HG02852 (cell line): ENCODE measurements around the gene SHANK1.
"Not testable (repeated sequence)": the region's sequence is repeated elsewhere in the genome, so short reads cannot be mapped to it uniquely, and the experiment has no call there.

Experiments used
- ATAC-seq: cut with Tn5 transposase; IDR thresholded peaks from one replicate; pipeline ENCODE4 v1.9.1; 2021; ENCODE audit warnings: mild to moderate bottlenecking, moderate library complexity; ENCODE audit not compliant: unreplicated experiment

Gene SHANK1

DNA sequence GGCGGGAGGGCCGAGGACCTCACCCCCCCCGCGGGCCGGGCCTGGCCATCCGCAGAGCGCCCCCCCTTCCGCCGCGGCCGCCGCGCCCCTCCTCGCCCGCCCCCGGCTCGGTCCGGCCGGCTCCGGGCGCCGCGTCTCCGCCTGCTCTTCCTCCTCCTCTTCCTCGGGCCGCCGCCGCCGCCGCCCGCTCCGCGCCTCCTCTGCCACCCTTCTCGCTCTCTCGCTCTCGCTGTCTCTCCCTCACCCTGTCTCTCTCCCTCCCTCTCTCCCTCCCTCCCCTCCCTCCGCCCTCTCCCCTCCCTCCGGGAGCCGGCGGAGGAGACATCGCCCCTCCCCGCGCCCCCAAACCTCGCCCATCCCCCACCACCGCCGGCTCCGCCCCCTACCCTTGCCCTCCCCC is at the start of gene SHANK1:
SHANK1 (minus strand) TSS at position 237 of the 400 bp plus-strand sequence. CDS start 2,883 bp downstream, outside the sequence.
- no peak for ATAC-seq

DNA sequence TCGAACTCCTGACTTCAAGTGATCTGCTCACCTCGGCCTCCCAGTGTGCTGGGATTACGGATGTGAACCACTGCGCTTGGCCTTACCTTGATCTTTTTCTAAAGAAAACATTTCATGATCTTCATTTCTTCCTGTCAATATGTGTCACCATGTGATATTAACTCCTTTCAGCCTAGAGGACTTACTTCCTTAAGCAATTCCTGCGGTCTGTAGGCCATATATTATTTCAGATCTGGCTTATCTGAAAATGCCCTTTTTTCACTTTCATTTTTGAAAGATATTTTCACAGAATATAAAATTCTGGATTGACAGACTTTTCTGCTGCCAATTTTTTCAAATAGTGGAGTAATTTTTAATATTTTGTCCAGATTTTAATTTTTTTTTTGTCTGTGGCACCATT is 48.7 kb upstream of the SHANK1 start:
- no peak for ATAC-seq

DNA sequence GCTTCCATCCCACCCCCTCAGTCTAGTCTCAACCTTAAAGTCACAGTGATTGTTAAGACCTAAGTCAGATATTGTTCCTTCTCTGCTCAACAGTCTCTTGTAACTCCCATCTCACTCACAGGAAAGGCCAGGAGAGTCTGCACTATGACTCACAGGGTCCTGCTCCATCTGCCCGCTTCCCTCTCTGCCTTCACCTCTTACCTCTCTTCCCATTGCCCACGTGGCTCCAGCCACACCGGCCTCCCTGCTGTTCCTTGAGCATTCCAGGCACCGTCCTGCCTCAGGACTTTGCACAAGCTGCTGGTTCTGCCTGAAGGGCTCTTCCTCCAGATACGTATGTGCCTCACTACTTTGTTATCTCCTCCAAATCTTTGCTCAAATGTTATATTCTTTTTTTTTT is 47.7 kb upstream of the SHANK1 start:
- ATAC-seq: not testable (repeated sequence)

DNA sequence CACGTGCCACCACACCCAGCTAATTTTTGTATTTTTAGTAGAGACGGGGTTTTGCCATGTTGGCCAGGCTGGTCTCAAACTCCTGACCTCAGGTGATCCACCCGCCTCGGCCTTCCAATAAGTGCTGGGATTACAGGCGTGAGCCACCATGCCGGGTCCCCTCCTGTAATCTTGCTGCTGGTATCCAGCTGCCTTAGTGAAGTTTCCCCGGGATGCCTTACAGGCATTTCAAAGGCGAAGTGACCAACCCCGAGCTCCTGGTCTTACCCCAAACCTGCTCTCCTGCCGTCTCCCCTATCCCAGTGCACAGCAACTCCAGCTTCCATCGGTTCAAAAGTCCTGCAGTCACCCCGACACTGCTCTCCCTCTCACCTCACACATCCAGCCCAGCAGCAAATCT is 47.1 kb upstream of the SHANK1 start:
- ATAC-seq: not testable (repeated sequence)

- no peak for ATAC-seq
These were observed 44.8 kb upstream of the SHANK1 start for GRCh38 chr19:50764409-50764808.

- not testable (repeated sequence) for ATAC-seq
These were observed 43.9 kb upstream of the SHANK1 start for GRCh38 chr19:50763521-50763920.

GRCh38 chr19:50761501-50761900 is 41.9 kb upstream of the SHANK1 start:
- ATAC-seq: not testable (repeated sequence)

DNA sequence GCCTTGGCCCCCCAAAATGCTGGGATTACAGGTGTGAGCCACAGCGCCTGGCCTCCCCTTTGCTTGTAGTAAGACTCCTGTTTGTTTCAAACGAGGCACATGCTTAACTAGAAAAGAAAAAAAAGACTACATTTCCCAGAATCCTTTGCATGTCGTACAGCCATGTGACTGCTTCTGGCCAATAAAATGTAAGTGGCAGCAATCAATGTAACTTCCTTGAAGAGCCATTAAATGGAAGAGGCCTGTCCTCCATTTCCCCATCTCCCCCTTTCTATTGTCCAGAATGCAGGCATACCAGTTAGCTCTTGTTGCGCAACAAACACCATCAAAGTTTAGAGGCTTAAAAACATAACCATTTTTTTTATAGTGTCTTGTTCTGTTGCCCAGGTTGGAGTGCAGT is 40.3 kb upstream of the SHANK1 start:
- ATAC-seq: no peak

DNA sequence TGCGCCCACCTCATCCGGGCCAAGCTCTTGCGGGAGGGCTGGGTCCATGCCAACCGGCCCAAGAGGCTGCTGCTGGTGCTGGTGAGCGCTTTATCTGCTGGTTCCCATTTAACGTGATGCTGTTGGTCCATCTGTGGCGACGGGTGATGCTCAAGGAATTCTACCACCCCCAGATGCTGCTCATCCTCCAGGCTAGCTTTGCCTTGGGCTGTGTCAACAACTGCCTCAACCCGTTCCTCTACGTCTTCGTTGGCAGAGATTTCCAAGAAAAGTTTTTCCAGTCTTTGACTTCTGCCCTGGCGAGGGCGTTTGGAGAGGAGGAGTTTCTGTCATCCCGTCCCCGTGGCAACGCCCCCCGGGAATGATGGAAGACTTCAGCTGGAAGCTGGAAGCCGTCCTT is 39.5 kb upstream of the SHANK1 start:
- not testable (repeated sequence) for ATAC-seq

DNA sequence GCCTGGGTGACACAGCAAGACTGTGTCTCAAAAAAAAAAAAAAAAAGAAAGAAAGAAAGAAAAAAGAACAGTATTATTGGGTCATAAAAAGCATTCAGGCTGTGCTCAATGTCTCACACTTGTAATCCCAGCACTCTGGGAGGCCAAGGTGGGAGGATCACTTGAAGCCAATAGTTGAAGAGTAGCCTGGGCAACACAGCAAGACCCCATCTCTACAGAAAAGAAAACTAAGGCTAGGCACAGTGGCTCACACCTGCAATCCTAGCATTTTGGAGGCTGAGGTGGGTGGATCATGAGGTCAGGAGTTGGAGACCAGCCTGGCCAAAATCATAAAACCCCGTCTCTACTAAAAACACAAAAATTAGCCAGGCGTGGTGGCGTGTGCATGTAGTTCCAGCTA is 38.0 kb upstream of the SHANK1 start:
- not testable (repeated sequence) for ATAC-seq

- not testable (repeated sequence) for ATAC-seq
These were observed 36.6 kb upstream of the SHANK1 start for GRCh38 chr19:50756244-50756643.

- ATAC-seq: no peak
These were observed 34.3 kb upstream of the SHANK1 start for GRCh38 chr19:50753879-50754278.

DNA sequence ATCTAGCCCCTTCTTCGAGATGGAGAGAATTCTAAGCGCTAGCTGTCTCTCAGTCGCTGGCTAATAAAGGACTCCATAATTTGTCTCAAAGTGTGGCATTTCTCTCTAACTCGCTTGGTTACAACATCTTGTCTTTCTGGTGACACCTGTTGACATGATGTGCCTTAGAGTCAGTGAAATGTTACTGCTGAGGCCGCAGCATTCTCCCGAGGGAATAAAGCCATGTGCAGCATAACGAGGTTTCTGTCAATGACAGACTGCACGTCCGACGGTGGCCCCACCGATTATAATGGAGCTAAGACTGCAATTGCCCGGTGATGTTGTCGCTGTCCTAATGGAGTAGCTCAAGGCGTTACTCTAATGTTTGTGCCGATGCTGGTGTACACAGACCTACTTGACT is 30.4 kb upstream of the SHANK1 start:
- no peak for ATAC-seq

DNA sequence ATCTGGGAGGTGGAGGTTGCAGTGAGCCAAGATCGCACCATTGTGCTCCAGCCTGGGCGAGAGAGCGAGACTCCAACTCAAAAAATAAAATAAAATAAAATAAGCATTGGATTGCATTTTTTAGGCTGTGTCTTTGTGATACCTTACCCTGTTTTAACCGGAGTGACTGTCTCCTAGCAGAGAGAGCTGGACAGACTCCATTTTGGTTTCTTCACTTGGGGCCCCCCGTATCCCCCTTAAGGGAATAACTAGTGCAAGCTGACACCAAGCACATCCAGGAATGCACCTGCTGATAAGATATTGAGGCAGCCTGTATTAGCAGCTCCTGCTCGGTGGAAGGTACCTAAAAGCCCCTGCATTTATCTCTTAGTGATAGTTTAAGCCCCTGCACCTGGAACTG is 29.9 kb upstream of the SHANK1 start:
- ATAC-seq: no peak

GRCh38 chr19:50747141-50747540 is 27.5 kb upstream of the SHANK1 start:
- not testable (repeated sequence) for ATAC-seq

DNA sequence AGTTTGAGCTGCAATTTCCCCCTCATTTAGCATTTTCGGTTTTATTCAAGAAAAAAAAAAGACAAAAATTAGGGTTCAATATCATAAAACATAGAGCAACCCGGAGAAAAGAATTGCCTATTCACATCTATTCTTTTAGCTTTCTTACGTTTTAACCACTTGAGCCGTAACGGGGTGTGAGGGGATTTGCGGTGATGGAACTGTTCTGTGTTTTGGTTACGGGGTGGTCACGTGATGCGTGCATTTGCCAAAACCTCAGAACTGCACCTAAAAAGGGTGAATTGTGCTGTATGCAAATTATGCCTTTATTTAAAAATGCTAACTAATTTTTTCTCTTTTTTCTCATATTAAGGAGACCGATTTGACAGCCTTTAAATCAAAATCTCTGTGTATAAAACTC is 25.6 kb upstream of the SHANK1 start:
- ATAC-seq: no peak

- no peak for ATAC-seq
These were observed 23.9 kb upstream of the SHANK1 start for GRCh38 chr19:50743537-50743936.

DNA sequence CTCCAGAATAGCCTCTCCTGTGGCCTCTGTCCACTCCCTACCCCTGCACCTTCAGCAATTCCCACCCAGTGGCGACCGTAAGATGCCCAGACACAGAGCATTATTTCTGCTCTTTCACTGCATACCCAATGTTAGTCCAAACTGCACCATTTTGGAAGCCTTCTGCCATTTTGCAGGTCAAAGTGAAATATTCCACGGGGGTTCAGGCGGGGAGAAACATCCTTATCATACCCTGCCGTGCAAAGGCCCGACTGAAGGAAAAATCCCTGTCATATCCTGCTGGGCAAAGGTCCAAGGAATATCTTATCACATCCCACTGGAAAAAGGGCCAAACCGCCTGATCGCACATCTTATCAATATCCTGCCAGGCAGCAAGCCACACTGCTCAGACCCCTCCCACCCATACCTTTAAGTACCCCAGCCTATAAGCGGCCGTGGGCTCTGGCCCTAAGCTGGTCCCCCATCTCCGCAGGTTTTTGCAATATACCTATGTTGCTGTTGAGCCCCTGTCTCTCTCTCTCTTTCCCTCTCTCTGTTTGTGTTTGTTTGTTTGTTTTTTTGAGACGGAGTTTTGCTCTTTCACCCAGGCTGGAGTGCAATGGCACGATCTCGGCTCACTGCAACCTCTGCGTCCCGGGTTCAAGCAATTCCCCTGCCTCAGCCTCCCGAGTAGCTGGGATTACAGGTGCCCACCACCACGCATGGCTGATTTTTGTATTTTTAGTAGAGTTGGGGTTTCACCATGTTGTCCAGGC is 21.8 kb upstream of the SHANK1 start:
- ATAC-seq: no peak

DNA sequence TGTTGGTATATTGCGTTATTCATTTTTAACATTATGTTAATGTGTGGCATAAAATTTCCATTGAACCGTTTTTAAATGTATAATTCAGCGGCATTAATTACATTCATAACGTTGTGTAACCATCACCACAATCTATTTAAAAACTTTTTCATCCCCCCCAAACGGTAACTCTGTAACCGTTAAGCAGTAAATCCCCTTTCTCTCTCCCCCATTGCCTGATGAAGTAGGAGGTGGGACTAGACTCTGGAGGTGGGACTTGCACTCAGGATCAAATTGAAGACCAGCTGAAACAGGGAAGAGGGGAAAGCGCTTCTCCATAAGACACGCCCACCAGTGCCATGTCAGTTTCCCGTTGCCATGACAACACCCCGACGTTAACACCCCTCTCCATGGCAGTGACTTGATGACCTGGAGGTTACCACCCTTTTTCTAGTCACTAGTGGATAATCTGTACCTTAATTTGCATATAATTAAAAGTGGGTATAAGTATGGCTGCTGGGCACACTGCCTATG is 20.4 kb upstream of the SHANK1 start:
- ATAC-seq: no peak

DNA sequence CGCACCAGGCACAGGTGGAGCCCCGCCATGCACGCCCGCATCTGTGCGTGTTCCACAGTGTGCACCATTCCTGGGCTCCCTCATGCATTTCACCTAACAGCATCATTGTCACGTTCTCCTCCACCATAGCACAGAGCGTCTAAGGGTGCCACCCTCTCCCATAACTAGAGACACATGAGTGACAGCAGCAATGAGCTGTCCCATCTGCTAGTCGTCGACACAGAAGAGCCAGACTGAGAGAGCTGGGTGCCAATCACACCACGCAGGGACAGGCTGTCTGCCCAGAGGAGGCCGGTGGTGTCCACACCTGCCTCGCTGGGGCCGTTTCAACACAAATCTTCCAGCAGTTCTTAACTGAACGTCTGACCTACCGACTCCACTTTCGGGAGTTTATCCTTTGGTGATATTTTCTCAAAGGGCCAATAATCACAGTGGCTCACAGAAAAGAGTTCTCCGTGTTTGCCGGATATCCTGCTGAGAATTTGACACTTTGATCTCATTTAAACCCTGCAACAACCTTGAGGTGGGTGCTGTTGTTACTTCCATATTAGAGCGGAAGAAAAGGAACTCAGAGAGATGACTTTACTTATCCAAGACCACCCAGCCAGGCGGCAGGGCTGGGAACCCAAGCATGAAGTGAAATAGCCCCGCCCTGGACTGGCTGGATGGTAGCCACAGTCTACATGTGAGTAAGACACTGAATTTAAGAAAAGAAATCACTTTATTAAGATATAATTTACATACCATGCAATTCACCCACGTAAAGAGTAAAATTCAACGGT is 19.7 kb upstream of the SHANK1 start:
- ATAC-seq: no peak

DNA sequence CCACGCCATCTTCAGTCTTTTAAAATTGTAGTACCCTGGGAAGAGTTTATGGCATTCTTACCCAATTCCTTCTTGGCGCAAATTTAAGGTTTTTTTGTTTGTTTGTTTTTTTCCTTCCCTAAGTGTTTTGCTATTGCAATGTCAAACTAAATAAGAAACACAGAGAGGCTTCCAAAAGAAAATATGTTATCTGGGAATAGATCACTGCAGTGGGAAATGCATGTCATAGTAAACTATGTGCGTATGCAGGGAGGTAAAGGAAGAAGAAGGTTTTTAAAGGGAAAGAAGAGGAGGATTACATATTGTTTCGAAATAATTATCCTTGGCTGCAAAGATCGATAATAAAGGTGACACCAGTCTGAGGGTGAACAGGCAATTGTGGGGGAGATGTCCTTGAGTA is 16.7 kb upstream of the SHANK1 start:
- no peak for ATAC-seq

- ATAC-seq: no peak
These were observed 16.3 kb upstream of the SHANK1 start for GRCh38 chr19:50735869-50736268.
